Ovary (tissue), 3 donors: ENCODE data around the gene CDK5RAP3.

Experiments used
- EP300 ChIP-seq: sonication (generic); formaldehyde crosslinking; IDR thresholded peaks from one replicate; pipeline ENCODE4 v1.6.1; 2017; ENCODE audit warnings: antibody characterized with exemption
- POLR2A ChIP-seq: fragments of 450-650 bp; IDR thresholded peaks from one replicate; pipeline ENCODE4 v1.6.1; 2017; ENCODE audit warnings: antibody characterized with exemption, mild to moderate bottlenecking, moderate library complexity
- TF ChIP-seq, protein P1 (sequence below), 3 donors: fragments of 450-650 bp in 2 of 3; fragments of 200-600 bp in 1 of 3; IDR thresholded peaks; one replicate each; pipeline versions ENCODE4 v1.5.1 to v1.8.0; 2016 to 2022; ENCODE audit warnings: antibody characterized with exemption in 3 of 3, mild to moderate bottlenecking in 1 of 3
- donor health status: DM: no; HTN: no; CAD: no.

DNA sequence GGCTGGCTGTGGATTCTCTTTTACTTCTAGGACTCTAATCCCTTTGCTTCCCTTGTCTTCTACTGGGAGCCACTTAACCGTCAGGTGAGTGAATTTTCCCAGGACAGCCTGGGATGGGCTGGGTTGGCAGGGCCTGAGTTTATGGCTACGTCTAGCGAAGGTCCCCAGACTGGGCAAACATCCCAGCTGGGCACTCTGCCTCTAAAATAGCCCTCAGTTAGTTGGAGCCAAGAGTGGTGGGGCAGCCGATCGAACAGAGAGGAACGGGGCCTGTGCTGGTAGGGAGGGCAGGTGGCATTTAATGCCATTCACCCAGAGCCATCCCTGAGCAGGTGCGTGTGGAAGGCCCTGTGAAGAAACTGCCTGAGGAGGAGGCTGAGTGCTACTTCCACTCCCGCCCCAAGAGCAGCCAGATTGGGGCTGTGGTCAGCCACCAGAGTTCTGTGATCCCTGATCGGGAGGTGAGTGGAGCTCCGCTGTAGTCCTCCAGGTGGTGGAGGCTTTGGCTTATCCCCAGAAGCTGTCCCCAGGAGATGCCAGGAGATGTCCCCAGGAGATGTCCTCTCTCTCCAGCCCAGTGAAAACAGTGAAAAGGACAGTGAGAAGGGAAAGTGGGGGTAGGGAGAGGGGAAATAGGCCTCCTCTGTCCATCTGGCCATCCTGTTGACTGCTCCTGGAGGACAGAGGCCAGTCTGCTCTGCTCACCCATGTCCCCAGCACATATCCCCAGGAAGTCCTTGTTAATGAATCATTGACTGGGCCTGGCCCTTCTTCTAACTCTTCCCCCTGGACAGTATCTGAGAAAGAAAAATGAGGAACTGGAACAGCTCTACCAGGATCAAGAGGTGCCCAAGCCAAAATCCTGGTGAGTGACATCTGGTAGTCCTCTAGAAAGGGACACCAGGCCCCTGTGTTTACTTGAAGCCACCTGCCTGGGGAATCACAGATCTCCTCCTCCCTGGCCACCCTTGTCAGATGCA, 25.1 kb upstream of the CDK5RAP3 start:
- no peak for TF ChIP-seq POLR2A
- TF ChIP-seq, protein P1, sequence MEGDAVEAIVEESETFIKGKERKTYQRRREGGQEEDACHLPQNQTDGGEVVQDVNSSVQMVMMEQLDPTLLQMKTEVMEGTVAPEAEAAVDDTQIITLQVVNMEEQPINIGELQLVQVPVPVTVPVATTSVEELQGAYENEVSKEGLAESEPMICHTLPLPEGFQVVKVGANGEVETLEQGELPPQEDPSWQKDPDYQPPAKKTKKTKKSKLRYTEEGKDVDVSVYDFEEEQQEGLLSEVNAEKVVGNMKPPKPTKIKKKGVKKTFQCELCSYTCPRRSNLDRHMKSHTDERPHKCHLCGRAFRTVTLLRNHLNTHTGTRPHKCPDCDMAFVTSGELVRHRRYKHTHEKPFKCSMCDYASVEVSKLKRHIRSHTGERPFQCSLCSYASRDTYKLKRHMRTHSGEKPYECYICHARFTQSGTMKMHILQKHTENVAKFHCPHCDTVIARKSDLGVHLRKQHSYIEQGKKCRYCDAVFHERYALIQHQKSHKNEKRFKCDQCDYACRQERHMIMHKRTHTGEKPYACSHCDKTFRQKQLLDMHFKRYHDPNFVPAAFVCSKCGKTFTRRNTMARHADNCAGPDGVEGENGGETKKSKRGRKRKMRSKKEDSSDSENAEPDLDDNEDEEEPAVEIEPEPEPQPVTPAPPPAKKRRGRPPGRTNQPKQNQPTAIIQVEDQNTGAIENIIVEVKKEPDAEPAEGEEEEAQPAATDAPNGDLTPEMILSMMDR (IDR thresholded peaks at IDR 0.05): no peak
- TF ChIP-seq EP300: no peak
